GM18517 (cell line): Measurements from ENCODE around the gene S100A8.
"Not testable (repeated sequence)": the region's sequence is repeated elsewhere in the genome, so short reads cannot be mapped to it uniquely, and the experiment has no call there.

ENCODE experiments used
- ATAC-seq: cut with Tn5 transposase; IDR thresholded peaks from one replicate; pipeline ENCODE4 v1.9.1; 2021; ENCODE audit warnings: mild to moderate bottlenecking, moderate library complexity; ENCODE audit not compliant: unreplicated experiment

S100A8 gene

DNA sequence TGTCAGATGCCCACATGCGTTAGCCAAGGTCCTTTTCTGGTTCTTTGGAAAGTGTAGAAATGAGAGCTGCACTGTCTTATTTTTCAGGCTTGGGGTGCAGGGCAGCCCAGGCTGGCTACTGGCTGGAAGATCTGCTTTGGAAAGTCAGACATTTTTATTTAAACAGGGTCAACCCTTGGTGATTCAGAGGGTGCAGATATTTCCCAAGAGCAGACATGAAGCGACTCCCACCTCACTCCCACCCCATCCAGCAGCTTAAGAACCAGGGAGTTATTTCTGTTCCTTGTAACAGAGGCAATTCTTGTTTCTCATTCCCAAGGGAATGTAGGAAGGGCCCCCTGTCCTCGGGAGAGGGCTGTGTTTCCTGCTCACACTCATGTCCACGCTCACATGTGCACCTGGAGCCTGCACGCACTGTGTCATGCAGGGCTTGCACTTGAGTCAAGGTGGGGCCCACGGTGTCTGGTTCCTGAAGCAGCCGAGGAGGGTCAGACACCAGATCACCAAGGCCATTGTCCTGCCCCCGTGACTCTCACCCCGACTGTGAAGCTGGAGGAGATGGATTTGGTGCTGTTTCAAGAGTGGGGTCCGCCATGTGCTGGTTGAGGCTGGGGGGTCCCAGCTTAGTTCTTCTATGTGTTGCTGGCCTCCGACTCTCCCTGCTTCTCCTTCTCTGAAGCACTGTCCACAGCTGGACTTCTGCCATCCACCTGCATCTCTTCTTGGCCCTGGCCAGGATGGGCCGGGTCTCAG, 26.4 kb upstream of the S100A8 start:
- ATAC-seq = no peak

DNA sequence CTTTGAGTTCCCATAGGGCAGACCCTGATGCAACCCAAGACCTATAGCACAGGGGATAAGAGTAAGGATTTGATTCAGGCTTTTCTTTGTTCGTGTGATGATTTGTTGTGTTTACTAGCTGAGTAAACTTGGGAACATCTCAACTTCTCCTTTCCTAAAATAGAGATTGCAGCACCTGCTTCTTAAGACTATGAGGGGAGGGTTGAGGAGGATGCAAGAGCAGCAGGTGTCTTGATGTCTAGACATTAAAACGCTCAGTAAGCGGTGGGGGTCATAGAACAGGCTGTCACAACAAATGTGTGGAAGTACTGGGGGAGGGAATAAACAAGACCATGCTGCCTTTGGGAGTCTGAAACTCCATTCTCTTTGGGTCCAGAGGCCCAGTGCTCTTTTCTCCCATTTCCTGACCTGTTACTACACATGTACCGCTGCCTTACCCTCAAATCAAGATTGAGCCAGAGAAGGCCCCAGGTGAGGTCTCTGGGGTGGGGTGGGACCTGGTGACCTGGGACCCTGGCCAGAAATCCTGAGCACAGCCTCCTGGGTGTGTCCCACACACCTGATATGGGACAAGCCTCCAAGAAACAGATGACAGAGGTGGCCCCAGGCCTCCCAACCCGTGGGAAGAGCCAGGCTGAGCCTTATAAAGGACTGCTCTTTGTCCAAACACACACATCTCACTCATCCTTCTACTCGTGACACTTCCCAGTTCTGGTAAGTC, 25.1 kb upstream of the S100A8 start, which contains the start of gene S100A7A:
S100A7A (plus strand) TSS at position 671 of the 721 bp plus-strand sequence. CDS start 1,563 bp downstream, outside the sequence.
- ATAC-seq = no peak

DNA sequence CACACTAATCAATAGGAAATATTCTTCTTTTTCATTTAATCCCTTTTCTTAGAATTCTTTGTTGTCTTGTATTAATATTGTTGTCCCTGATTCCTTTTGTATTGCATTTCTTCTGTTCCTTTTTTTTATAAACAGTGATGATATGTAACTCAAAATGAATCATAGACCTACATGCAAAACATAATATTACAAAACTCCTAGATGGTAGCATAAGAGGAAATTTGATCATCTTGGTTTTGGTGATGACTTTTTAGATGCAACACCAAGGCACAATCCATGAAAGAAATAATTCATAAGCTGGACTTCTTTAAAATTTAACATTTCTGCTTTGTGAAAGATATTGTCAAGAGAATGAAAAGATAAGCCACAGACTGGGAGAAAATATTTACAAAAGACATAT, 23.1 kb upstream of the S100A8 start:
- not testable (repeated sequence) for ATAC-seq

DNA sequence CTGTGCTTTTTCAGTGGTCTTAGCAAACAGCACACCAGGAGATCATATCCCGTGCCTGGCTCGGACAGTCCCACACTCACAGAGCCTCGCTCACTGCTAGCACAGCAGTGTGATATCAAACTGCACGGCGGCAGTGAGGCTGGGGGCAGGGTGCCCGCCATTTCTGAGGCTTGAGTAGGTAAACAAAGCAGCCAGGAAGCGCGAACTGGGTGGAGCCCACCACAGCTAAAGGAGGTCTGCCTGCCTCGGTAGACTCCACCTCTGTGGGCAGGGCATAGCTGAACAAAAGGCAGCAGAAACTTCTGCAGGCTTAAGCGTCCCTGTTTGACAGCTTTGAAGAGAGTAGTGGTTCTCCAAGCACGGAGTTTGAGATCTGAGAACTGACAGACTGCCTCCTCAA, 16.4 kb upstream of the S100A8 start:
- not testable (repeated sequence) for ATAC-seq

DNA sequence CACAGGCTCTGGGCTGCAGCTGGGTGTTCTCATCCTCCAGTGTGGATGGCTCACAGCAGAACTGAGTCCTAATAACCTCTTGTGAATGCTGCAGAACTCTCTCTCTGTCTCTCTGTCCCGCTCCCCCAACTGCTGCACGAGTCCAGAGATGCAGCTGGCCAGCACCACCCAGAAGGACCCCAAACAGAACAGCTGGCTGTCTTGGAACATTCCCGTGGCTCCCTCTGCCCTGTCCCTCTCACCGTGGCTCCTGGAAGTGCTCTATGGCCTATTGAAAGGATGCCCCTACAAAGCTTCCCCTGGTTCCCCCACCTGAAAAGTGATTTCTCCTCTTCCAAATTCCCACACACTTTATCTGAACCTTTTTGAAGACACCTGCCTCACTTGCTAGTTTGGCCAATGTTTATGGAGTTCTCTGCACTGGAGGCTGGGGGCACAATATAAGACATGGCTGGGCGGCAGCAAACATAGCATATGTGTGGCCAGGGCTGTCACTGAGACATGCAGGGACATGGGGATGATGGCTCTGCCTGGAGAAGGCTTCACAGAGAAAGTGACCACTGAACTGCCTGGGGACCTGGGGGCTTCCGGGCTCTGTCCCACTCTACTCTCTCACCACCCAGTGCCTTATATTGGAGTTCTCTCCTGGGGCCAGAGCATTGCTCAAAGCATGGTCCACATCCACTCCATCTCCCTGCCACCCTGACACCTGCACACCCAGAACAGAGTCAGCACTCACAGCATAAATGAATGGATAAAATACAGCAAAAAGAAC, 15.1 kb upstream of the S100A8 start:
- ATAC-seq = not testable (repeated sequence)

DNA sequence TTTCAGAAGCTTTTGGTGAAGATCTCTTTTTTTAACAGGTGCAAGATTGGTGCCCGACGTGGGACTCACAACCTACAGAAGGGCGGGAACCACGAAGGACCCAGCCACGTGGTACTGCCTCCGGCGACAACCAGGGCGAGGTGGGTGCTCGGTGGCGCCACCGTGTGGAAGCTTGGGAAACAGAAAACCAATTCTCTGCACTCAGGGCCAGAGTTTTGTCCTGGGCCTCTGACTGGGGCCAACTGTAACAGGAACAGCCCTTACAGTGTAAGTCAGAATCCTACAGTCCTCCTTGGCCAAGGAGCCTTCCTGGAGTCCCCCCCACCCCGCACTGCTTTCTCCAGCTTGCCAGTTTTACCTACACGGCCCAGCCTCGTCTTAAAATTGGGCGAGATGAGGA, 13.9 kb upstream of the S100A8 start:
- no peak for ATAC-seq

DNA sequence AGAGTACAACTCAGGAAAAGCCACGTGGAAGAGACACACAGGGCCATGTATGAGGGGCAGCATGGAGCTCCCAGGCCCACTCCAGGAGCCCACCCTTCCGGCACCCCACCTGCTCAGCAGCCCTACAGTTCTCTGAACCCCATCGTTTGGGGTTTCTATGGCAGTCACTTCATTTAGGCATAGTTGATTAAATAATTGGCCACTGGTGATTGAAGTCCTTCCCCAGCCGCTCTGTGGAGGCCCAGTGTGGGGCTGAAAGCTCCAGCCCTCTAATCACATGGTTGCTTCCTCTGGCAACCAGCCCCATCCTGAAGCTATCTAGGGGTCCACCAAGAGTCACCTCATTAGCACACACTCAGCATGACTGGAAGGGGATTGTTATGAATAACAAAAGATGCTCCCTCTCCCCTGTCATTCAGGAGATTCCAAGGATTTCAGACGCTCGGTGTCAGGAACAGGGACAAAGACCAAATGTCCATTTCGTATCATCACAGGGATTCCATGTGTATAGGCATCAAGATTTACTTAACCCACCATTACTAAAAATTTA, 13.3 kb upstream of the S100A8 start:
- no peak for ATAC-seq

DNA sequence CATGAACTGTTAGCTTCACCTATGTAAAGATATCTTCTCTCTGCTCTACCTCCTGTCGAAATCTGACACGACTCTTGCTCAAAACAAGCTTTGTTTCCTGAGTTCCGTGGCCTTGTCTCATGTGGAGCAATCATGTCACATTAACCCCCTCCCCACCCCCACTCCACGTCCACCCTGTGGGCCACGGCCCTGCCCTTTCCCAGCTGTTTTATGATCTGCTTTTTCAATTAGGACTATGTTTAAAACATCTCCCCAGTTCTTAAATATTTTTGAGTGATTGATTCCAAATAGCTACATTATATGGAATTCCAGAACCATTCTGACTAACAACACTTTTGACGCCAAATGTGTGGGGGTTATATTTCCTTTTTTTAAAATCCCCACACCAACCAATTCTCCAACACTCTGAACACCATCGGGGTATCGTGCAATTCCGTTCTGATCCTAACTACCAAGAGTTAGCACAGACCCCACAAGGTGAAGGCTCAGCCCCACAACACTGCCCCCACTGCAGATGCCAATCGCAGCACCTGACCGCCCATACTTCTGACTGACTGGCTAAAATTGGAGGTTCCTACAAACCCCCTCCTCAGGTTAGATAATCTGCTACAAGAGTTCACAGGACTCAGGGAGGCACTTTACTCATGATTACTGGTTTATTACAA, 12.7 kb upstream of the S100A8 start:
- no peak for ATAC-seq

DNA sequence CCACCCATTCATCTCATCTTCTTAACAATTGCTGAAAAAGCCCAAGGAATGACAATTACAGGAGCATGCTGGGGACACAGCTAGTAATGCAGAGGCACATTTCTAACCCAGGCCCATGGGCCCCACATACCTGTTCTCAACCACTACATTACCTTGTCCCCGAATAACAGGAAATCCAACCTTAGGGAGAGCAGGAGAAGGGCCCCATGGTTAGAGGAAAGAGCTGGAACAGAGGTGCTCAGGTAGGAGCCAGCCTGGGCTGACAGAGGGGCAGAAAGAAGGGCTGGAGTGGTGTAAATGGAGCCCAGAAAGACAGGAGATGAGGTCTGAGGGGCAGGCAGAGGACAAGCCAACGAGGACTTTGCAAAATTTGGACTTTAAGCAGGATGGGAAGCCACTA, 11.4 kb upstream of the S100A8 start:
- no peak for ATAC-seq

DNA sequence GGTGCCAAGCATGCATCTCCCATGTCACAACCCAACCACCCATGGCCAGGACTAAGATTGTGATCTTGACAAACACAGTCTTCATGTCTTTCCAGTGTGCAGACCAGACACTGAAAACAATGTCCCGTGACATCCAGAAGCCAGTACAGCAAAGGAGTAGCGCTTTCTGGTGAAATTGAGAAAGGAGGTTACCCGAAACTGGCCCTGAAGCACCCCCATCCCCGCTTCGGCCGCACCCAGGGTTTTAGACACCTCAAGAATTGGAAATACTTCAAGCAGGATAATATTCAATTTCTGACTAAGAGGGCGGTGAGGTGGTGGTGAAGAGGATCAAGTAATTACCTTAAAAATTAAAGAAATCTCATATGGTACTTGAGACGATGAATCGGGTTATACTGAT, 10.6 kb upstream of the S100A8 start:
- no peak for ATAC-seq

DNA sequence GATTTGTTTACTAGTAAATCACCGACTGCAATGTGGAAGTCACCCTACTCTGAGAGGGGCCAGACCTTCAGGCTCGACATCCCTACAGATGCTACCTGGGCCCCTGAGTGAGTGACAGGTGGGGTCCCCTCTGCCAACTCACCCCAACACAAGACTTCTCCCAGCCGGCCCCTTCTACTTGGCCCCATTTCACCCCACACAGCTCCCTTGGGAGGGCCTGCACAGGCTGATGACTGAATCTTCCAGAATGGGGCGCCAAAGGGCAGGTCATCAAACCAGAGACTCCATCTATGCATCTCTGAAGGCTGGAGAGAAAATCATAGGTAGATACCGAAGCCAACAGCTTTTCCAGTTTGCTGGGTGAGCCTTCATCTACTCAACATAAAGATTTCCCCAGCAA, 9.4 kb upstream of the S100A8 start:
- ATAC-seq = no peak

DNA sequence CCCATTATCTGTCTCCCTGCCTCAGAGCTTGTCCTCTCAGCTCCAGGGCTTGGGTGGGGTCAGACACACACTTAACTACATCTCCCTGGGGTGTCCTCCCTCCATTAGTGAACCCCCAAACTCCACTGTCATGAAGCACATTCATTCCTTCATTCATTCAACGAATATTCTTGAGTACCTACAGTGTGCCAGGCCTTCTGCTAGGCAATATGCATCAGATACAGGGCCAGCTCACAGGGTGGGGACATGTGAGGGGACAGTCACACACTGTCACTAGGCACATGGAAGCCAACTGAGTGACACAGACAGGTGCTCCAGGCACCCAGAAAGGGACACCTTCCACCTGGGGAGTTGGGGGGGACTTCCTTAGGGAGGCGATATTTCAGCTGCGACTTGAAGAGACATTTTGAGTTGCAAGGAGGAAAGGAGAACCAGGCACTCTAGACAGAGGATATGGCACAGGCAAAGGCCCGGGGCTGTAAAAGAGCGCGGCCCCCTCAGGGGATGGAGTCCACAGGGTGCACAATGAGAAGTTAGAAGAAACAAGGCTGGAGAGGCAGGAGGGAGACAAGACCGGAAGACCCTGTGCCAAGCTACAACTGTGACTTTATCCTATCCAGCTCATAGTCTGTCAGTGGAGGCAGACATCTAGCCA, 8.7 kb upstream of the S100A8 start:
- ATAC-seq = no peak

DNA sequence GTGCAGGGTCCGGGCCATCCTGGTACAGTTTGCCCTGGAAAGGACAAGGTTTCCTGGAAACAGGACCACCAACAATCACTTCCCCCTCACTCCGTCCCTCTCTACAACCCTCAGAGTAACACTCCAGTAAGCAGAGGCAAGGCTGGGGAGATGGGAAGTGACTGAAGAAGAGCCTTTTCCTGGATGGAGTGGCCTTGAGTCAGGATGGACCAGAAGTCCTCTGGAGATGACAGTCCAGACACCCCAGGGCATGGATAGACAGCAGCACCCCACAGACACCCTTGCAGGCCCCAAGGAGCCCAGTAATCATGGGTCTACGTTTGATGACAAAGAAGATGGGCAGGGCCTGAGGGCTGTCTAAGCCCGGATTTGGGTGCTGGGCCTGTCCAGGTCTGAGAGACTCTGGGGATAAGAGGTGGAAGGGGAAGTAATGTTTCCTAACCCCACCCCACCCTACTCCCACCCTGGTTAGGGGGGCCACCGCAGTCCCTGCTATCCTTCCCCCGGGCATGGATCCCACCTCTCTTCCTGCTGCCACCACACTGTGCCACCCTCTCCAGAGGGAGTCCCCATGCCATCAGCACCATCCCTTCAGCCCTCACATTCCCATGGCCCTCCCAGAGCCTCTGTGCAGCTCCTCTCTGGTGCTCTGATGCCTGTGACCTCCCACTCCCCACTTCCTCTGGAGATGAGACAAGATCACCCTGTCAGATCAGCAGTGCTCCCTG, 7.2 kb upstream of the S100A8 start:
- no peak for ATAC-seq

DNA sequence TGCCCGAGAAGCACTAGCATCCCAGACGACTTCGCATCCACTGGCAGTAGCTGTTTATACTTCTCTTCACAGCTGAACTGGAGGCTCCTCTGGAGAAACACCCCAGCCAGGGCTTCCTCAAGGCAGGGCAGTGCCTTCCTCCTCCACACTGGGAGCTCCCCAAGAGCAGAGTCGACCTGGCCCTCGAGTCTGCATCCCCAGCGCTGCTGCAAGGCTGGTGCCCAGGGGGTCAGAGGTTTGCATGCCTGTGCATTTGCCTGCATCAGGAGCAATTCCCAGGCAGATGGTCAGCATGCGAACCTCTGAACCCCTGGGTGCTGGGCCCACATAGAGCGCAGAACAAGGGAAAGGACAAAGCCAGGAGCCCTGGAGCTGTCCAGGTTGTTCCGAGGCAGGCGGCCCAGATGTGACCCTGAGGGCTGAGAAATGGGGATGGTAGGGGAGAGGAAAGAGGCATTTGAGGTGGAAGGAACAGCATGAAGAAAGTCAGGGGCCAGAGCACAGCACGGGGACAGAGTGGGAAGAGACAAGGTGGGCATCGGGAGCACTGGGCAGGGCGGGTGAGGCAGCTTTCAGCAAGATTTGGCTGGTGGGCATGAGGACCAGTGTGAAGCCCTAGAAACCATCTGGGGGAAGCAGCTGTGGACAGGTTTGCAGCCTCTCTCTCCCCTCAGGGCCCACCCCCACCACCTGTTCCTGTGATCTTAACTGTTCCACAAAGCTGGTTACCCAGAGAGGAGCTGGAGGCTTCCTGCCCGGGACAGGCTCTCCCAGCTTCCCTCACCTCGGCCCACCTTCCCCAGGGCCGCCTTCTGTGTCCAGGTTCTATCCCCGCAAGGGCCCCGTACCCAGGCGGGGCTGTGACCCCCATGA, 6.4 kb upstream of the S100A8 start:
- ATAC-seq = no peak

DNA sequence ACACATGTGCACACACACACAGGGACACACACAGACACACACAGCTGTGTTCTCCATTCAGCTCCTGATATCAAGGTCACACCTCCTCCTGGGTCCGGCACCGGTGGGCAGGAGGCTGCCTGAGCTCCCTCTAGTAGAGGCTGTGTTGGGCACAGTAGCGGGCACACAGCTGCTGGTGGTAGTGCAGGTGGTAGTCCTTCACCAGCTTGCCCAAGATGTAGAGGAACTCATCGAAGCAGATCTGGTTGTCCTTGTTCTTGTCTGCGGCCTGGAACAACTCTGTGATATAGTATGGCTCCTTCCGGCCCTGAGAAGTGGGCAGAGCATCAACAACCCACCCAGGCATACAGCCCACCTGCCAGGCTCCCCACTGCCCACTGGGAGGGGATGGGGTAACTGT, 5.6 kb upstream of the S100A8 start:
- no peak for ATAC-seq

DNA sequence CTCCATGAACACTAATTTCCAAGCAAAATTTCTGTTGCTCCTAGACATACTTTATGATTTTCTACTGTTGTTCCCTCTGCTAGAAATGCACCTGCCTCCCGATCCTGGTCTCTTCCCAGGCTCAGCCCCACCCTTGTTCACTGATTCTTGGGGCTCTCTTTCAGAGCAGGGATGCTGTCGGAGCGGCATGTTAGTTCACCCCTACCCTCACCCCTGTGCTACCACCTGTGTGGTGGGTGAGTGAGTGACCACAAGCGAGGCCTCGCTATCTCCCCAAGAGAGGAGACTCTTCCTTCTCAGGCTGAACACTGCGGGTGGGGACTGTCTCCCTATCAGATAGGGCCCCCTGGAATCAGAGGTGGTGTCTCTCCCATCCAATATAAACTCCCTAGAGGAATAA, 4.9 kb upstream of the S100A8 start:
- no peak for ATAC-seq

DNA sequence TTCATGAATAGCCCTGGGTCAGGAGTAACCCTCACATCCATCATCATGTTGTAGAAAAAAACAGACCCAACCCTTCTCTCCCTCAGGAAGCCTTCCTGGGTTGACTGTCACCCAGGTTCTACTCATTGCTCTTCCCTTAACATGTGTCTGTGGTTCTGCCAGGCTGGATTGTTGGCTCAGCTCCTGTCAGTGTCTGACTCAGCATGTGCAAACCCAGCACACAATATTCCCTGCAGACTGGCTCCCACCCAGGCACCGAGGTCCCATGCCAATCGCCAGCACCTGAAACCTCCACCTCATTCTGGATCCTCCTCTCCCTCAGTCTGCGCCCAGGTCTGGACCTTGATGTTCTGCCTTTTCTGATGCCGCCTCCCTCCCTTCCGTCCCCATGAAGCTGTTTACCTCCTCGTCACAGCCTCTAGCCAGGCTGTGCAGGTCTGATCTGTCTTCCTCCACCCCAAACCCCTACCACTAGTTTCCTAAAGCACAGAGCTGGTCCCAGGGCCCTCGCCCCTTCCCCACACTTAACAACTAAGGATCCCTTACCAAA, 4.3 kb upstream of the S100A8 start:
- no peak for ATAC-seq

DNA sequence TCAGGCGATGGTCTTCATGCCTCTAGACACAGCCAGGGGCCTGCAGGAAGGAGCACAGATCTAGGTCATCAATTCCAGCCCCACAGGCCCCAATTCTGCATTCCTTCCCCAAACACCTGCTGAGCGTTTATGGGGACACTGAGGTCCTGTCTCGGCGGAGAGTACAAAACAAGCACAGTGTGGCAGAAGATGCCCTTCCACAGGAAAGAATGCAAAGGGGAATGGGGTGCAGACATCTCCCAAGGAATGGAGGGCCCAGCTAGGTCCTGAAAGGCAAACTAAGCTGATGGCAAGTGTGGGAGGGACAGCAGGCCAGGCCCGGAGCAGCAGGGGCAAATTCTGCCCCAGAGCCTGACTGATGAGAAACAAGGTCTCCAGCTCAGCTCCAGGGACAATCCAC, 3.5 kb upstream of the S100A8 start:
- no peak for ATAC-seq
